ENCODE data around the gene BAIAP2. TPM values are rescaled to one million over a fixed set of nuclear protein-coding genes. Genes with fewer than 3 reads are reported as not detected.
A peak's percentile ranks its signal among the peaks of the same experiment; 100 is the strongest.

Gene BAIAP2
- total and polyA plus RNA-seq, 2 of the 13 experiments (the other 11 are each of a cell fraction or from before 2014, with no cell fraction given): 22.5 to 24.0 TPM

DNA sequence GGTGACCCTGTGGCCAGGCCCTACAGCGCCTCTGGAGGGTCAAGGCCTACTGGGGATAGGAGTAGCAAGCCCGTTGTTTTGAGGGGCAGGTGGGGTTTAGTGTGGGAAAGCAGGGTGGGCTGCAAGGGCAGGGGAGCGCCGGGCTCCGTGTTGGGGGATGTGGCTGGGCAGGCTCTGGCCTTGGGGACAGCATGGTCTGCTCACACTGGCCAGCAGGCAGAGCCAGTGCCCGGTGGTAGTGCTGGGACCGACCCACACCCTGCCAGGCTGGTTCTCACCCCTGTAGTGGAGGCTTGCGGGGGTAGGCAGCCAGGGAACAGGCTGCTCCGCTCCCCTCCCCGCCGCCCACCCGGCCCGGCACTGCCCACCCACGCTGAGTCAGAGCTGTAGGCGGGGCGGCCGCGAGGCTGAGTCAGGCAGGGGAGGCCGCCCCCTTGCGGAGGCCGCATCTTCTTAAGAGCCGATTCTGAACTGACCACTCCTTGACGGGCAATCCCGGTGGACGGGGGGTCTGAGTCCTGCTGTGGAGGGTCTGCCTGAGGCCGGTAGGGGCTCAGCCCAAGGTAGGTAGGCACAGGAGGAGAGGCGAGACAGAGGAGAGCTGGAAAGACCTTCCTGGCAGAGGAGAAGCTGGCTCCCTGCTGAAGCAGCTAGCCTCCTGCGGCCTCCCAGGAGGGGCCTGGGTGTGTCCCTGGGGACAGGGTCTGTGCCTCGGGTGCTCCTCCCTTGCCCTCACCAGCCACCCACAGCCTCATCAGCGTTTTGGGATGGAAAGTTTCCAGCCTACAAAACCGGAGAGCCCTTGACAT lies 62.4 kb downstream of the BAIAP2 start (continued):
- TF ChIP-seq, protein P1, sequence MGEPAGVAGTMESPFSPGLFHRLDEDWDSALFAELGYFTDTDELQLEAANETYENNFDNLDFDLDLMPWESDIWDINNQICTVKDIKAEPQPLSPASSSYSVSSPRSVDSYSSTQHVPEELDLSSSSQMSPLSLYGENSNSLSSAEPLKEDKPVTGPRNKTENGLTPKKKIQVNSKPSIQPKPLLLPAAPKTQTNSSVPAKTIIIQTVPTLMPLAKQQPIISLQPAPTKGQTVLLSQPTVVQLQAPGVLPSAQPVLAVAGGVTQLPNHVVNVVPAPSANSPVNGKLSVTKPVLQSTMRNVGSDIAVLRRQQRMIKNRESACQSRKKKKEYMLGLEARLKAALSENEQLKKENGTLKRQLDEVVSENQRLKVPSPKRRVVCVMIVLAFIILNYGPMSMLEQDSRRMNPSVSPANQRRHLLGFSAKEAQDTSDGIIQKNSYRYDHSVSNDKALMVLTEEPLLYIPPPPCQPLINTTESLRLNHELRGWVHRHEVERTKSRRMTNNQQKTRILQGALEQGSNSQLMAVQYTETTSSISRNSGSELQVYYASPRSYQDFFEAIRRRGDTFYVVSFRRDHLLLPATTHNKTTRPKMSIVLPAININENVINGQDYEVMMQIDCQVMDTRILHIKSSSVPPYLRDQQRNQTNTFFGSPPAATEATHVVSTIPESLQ (CRISPR knock-in tag; conservative IDR thresholded peaks at IDR 0.05): no peak
- TF ChIP-seq, protein P2, sequence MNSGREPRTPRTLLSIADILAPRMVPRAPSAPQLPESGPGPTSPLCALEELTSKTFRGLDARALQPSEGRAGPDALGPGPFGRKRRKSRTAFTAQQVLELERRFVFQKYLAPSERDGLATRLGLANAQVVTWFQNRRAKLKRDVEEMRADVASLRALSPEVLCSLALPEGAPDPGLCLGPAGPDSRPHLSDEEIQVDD (CRISPR knock-in tag; IDR thresholded peaks at IDR 0.05; ENCODE audit: borderline replicate concordance): no peak
- TF ChIP-seq, protein P3, sequence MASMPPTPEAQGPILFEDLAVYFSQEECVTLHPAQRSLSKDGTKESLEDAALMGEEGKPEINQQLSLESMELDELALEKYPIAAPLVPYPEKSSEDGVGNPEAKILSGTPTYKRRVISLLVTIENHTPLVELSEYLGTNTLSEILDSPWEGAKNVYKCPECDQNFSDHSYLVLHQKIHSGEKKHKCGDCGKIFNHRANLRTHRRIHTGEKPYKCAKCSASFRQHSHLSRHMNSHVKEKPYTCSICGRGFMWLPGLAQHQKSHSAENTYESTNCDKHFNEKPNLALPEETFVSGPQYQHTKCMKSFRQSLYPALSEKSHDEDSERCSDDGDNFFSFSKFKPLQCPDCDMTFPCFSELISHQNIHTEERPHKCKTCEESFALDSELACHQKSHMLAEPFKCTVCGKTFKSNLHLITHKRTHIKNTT (CRISPR knock-in tag; IDR thresholded peaks at IDR 0.05): no peak
- TF ChIP-seq, protein P4, sequence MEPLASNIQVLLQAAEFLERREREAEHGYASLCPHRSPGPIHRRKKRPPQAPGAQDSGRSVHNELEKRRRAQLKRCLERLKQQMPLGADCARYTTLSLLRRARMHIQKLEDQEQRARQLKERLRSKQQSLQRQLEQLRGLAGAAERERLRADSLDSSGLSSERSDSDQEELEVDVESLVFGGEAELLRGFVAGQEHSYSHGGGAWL (CRISPR knock-in tag; IDR thresholded peaks at IDR 0.05): no peak
- TF ChIP-seq CENPT (CRISPR knock-in tag; IDR thresholded peaks at IDR 0.05; ENCODE audit: low read depth) (no peak), ZNF713 (CRISPR knock-in tag; IDR thresholded peaks at IDR 0.05) (no peak), SMC3 (IDR thresholded peaks at IDR 0.05; ENCODE audit: low read length) (peak; percentile 34), MTA1 (CRISPR knock-in tag; IDR thresholded peaks at IDR 0.05; ENCODE audit: borderline replicate concordance) (peak; percentile 62; the same call in 1 of the 2 replicates), RFX1 (IDR thresholded peaks at IDR 0.05) (no peak), HES4 (CRISPR knock-in tag; IDR thresholded peaks at IDR 0.05; ENCODE audit: borderline replicate concordance) (0 out of 2 replicates have a peak, but pooled peaks have one; percentile 74), XBP1 (CRISPR knock-in tag; IDR thresholded peaks at IDR 0.05) (no peak), NR2F2 (IDR thresholded peaks at IDR 0.05; ENCODE audit: borderline replicate concordance, low read depth) (no peak), ZNF383 (CRISPR knock-in tag; IDR thresholded peaks at IDR 0.05; ENCODE audit: borderline replicate concordance) (0 out of 2 replicates have a peak, but pooled peaks have one; percentile 67), HDAC2 (CRISPR knock-in tag; IDR thresholded peaks at IDR 0.05) (0 out of 2 replicates have a peak, but pooled peaks have one; percentile 28), NFIB (CRISPR knock-in tag; IDR thresholded peaks at IDR 0.05; ENCODE audit: borderline replicate concordance) (no peak), EEA1 (CRISPR knock-in tag; IDR thresholded peaks at IDR 0.05; ENCODE audit: borderline replicate concordance) (0 out of 2 replicates have a peak, but pooled peaks have one; percentile 59), ARHGAP35 (CRISPR knock-in tag; IDR thresholded peaks at IDR 0.05; ENCODE audit: borderline replicate concordance) (no peak), ZSCAN9 (CRISPR knock-in tag; IDR thresholded peaks at IDR 0.05; ENCODE audit: borderline replicate concordance) (no peak)
- TF ChIP-seq, protein P5, sequence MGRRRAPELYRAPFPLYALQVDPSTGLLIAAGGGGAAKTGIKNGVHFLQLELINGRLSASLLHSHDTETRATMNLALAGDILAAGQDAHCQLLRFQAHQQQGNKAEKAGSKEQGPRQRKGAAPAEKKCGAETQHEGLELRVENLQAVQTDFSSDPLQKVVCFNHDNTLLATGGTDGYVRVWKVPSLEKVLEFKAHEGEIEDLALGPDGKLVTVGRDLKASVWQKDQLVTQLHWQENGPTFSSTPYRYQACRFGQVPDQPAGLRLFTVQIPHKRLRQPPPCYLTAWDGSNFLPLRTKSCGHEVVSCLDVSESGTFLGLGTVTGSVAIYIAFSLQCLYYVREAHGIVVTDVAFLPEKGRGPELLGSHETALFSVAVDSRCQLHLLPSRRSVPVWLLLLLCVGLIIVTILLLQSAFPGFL (CRISPR knock-in tag; IDR thresholded peaks at IDR 0.05): peak; percentile 25; the same call in 1 of the 2 replicates
